ENCODE data around the gene EFNA2.

DNA sequence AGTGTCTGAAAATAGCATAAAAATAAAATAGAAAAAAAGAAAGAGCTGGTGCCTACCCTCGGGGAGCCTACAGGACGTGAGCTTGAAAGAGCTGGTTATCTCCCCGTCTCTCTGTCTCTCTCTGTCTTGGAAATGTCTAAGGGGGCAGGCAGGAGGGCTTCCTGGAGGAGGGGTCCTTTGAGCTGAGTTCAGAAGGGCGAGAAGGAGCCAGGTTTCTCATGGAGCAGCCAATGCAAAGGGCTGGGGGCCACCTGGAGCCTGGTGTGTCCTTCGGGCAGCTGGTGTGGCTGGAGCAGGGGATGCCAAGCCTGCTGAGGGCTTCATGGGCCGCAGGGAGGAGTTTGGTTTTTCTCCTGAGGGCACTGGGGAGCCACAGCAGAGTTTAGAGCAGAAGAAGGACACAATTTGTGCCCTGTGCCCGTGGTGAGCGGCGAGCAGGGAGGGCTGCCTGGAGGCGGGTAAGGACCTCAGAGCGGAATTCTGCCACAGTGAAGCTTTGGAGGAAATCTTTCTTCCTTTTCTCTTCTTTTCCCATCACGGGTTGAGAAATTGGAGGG, 38.7 kb downstream of the EFNA2 start:
- TF ChIP-seq EZH2 (IDR thresholded peaks at IDR 0.05; ENCODE audit: low read length, unreplicated experiment): no peak
- TF ChIP-seq, protein P1, sequence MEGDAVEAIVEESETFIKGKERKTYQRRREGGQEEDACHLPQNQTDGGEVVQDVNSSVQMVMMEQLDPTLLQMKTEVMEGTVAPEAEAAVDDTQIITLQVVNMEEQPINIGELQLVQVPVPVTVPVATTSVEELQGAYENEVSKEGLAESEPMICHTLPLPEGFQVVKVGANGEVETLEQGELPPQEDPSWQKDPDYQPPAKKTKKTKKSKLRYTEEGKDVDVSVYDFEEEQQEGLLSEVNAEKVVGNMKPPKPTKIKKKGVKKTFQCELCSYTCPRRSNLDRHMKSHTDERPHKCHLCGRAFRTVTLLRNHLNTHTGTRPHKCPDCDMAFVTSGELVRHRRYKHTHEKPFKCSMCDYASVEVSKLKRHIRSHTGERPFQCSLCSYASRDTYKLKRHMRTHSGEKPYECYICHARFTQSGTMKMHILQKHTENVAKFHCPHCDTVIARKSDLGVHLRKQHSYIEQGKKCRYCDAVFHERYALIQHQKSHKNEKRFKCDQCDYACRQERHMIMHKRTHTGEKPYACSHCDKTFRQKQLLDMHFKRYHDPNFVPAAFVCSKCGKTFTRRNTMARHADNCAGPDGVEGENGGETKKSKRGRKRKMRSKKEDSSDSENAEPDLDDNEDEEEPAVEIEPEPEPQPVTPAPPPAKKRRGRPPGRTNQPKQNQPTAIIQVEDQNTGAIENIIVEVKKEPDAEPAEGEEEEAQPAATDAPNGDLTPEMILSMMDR (conservative IDR thresholded peaks at IDR 0.05; ENCODE audit: low read depth, low read length): no peak

All from PC-3 (cell line).